Measurements from ENCODE around the gene PAK2.

PAK2 gene

DNA sequence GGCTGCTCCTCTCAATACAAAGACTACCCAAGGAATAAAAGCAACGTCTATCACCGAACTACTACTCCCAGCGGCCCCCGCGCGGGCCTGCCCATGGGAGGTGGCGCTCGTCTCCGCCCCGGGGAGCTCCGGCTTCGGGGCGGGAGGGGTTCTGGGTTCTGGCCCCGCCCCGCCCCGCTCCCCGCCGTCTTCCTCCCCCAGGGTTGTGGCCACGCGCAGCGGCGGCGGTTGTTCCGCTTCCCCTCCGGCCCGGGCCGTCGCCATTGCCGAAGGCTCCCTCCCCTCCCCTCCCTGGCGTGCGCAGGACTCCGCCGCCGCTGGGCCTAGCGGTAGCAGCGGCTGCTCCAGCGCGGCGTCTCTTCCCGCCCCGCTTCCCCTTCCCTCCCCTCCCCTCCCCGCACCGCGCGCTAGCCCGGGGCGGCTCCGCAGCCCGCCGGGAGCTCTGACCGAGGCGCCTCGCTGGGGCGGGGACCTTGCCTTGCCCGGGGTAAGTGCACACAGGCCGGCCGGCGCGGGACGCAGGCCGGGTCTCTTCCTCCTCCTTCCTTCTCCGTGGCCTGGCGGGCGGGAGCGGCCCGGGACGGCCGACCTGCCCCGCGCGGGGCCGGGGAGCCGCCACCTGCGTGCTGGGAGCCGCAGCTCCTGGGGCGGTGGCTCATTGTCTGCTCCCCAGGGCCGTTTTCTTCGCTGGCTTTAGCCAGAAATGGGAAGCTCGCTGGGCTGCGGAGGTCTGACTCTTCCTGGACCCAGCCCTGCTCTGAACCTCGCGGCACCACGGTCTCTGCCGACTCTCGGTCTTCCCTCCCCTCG, at the start of gene PAK2:
Gene PAK2, plus strand, starts transcription at position 187 of the 810 bp plus-strand sequence. CDS start 42,790 bp downstream, outside the sequence.
- peak; percentile 42 for DNase-seq (ENCODE audit: low read depth, low spot score)
- TF ChIP-seq POLR2AphosphoS5 (IDR thresholded peaks at IDR 0.05; ENCODE audit: borderline replicate concordance, low read depth, low read length) (peak; percentile 85), EZH2 (IDR thresholded peaks at IDR 0.05) (no peak), FOXP2 (optimal IDR thresholded peaks at IDR 0.05; ENCODE audit: control extremely low read depth, extremely low read length, insufficient read depth) (peak; percentile 58)

DNA sequence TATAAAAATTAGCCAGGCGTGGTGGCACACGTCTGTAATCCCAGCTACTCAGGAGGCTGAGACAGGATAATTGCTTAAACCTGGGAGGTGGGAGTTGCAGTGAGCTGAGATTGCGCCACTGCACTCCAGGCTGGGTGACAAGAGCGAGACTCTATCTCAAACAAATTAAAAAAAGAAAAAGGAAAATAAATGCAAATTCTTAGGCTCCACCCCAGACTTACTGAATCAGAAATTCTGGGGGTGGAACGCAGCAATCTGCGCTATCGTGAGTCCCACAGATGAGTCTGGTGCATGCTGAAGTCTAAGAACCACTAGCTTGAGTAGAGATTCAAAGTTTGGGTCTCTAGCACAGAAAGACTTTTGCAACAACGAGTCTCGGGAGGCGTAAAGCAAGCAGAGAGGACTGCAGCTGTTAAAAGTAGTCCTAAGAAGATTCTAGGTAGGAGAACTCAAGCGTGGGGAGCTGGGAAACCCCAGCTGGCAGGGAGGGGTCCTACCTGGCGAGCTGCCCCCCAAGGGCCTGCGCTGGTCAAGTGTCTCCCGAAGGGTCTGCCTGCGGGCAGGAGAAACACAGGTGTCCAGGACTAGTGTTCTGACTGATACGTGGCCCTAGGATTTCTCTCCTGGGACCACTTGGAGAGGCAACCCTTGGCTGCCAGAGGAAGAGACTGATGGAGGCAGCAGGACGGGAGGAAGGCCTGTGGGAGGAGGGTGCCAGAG, 49.6 kb upstream of the PAK2 start:
- H3K4me3 ChIP-seq, result no peak overlapping the region
- TF ChIP-seq FOXP2 (optimal IDR thresholded peaks at IDR 0.05; ENCODE audit: control extremely low read depth, extremely low read length, insufficient read depth) (no peak), EZH2 (IDR thresholded peaks at IDR 0.05) (no peak), POLR2AphosphoS5 (IDR thresholded peaks at IDR 0.05; ENCODE audit: borderline replicate concordance, low read depth, low read length) (no peak)
- no peaks in the 10 kb centered on the region for H3K36me3 ChIP-seq (ENCODE audit: insufficient read depth, low read length)
- H3K9me3 ChIP-seq (ENCODE audit: low read depth, low read length), result no peaks in the 10 kb centered on the region
- no peak for DNase-seq (ENCODE audit: low read depth, low spot score)
- no peak overlapping the region for H3K27ac ChIP-seq
- H3K9ac ChIP-seq (ENCODE audit: insufficient read length), result no peak overlapping the region

More for the DNA sequence above, at the start of gene PAK2:
- H3K9me3 ChIP-seq (ENCODE audit: low read depth, low read length), result peaks cover 2% of the 10 kb centered on the region; the same call in 1 of the 2 replicates
- peak within 1 kb of the TSS; percentile 88 for H3K4me3 ChIP-seq
- H3K36me3 ChIP-seq (ENCODE audit: insufficient read depth, low read length), result peaks cover 22% of the 10 kb centered on the region
- peak within 1 kb of the TSS; percentile 80 for H3K27ac ChIP-seq
- H3K9ac ChIP-seq (ENCODE audit: insufficient read length), result peak within 1 kb of the TSS; percentile 88

DNA sequence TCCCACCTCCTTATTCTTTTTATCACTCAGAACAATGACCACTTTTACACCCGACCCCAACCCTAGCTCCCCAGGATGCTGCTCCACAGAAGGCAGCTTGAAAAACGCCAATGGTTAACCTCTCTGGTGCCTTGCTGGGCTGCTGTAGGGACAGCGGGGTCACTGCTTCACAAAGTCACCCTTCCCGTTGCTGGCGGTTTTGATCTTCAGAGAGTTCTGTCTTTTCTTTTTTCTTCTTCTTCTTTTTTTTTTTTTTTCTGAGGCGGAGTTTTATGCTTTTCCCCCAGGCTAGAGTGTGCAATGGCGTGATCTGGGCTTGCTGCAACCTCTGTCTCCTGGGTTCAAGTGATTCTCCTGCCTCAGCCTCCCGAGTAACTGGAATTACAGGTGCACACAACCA, 48.3 kb upstream of the PAK2 start:
- no peak for DNase-seq (ENCODE audit: low read depth, low spot score)

DNA sequence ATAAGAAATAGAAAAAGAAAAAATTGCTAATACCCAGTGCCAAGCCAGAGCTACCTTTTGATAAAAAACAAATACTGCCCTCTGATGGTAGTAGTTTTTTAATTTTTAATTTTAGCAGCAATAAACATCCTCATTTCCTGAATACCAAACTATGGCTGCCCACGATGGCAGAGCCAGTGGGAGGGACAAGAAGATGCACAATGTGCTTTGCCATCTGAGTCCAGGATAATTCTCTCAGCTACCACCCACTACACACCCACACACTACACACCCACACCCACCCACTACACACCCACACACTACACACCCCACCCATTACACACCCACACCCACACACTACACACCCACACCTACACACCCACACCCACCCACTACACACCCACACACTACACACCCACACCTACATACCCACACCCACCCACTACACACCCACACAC, 45.4 kb upstream of the PAK2 start:
- H3K27ac ChIP-seq, result no peak overlapping the region
- no peaks in the 10 kb centered on the region for H3K36me3 ChIP-seq (ENCODE audit: insufficient read depth, low read length)
- no peak overlapping the region for H3K9ac ChIP-seq (ENCODE audit: insufficient read length)
- TF ChIP-seq EZH2 (IDR thresholded peaks at IDR 0.05) (no peak), FOXP2 (optimal IDR thresholded peaks at IDR 0.05; ENCODE audit: control extremely low read depth, extremely low read length, insufficient read depth) (no peak), POLR2AphosphoS5 (IDR thresholded peaks at IDR 0.05; ENCODE audit: borderline replicate concordance, low read depth, low read length) (no peak)
- DNase-seq (ENCODE audit: low read depth, low spot score), result no peak
- no peak overlapping the region for H3K4me3 ChIP-seq
- no peaks in the 10 kb centered on the region for H3K9me3 ChIP-seq (ENCODE audit: low read depth, low read length)

More for the DNA sequence above, 48.3 kb upstream of the PAK2 start:
- Histone ChIP-seq H3K36me3 (ENCODE audit: insufficient read depth, low read length) (no peaks in the 10 kb centered on the region), H3K9ac (ENCODE audit: insufficient read length) (no peak overlapping the region), H3K4me3 (no peak overlapping the region), H3K9me3 (ENCODE audit: low read depth, low read length) (no peaks in the 10 kb centered on the region), H3K27ac (no peak overlapping the region)
- TF ChIP-seq EZH2 (IDR thresholded peaks at IDR 0.05), result no peak
- TF ChIP-seq FOXP2 (optimal IDR thresholded peaks at IDR 0.05; ENCODE audit: control extremely low read depth, extremely low read length, insufficient read depth), result no peak
- TF ChIP-seq POLR2AphosphoS5 (IDR thresholded peaks at IDR 0.05; ENCODE audit: borderline replicate concordance, low read depth, low read length), result no peak

DNA sequence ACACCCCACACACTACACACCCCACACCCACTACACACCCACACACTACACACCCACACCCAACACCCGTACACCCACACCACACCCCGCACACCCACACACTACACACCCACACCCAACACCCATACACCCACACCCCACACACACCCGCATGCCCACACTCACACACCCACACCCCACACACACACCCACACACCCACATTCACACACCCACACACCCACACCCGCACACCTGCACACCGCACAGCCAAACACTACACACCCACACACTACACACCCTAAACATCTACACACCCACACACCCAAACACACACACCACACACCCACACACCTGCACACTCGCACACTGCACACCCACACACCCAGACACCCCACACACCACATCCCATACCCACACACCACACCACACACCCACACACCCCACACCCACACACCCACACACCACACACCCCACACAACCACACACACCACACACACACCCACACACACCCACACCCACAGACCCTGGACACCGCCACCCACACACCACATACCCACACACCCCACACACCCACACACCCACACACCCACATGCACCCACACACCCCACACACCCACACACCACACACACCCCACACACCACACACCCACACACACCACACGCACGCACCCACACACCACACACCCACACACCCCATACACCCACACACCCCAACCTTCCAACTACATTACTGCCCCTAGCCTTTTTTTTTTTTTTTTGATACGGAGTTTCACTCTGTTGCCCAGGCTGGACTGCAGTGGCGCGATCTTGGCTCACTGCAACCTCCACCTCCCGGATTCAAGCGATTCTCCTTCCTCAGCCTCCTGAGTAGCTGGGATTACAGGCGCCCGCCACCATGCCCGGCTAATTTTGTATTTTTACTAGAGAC, 44.5 kb upstream of the PAK2 start:
- Histone ChIP-seq H3K27ac (no peak overlapping the region), H3K9me3 (ENCODE audit: low read depth, low read length) (no peaks in the 10 kb centered on the region), H3K36me3 (ENCODE audit: insufficient read depth, low read length) (no peaks in the 10 kb centered on the region), H3K4me3 (no peak overlapping the region), H3K9ac (ENCODE audit: insufficient read length) (no peak overlapping the region)
- DNase-seq (ENCODE audit: low read depth, low spot score), result no peak
- TF ChIP-seq EZH2 (IDR thresholded peaks at IDR 0.05) (no peak), POLR2AphosphoS5 (IDR thresholded peaks at IDR 0.05; ENCODE audit: borderline replicate concordance, low read depth, low read length) (no peak), FOXP2 (optimal IDR thresholded peaks at IDR 0.05; ENCODE audit: control extremely low read depth, extremely low read length, insufficient read depth) (no peak)

DNA sequence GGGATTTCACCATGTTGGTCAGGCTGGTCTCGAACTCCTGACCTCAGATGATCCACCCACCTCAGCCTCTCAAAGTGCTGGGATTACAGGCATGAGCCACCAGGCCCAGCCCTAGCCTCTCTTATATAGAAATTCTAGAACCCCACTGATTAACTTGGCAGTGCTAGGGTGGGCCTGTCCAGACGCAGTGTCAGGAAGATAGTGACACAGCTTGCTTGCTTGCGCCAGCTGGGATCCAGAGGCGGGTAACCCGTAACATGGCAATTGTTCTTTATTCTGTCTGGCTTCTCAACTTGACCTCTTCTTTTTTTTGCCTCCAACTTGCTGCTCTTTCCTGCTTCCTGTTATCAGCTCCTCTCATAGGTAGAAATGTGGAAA, 43.8 kb upstream of the PAK2 start:
- no peak overlapping the region for H3K27ac ChIP-seq
- H3K9me3 ChIP-seq (ENCODE audit: low read depth, low read length), result no peaks in the 10 kb centered on the region
- no peaks in the 10 kb centered on the region for H3K36me3 ChIP-seq (ENCODE audit: insufficient read depth, low read length)
- no peak overlapping the region for H3K9ac ChIP-seq (ENCODE audit: insufficient read length)
- H3K4me3 ChIP-seq, result no peak overlapping the region
- DNase-seq (ENCODE audit: low read depth, low spot score), result no peak
- TF ChIP-seq FOXP2 (optimal IDR thresholded peaks at IDR 0.05; ENCODE audit: control extremely low read depth, extremely low read length, insufficient read depth) (no peak), EZH2 (IDR thresholded peaks at IDR 0.05) (no peak), POLR2AphosphoS5 (IDR thresholded peaks at IDR 0.05; ENCODE audit: borderline replicate concordance, low read depth, low read length) (no peak)

DNA sequence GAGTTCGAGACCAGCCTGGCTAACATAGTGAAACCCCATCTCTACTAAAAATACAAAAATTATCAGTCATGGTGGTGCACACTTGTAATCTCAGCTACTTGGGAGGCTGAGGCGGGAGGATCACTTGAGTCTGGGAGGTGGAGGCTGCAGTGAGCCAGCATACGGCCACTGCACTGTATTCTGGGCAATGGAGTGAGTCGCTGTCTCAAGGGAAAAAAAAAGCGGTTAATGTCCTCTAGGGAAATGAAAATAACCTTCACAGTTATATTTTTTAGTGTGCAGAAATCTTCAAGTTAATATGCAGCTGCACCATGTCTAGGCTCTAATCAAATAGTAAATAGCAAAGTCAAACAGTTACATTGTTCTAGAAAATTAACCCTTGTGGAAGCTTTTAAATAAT, 42.4 kb upstream of the PAK2 start:
- Histone ChIP-seq H3K9ac (ENCODE audit: insufficient read length) (no peak overlapping the region), H3K27ac (no peak overlapping the region), H3K4me3 (no peak overlapping the region), H3K36me3 (ENCODE audit: insufficient read depth, low read length) (no peaks in the 10 kb centered on the region), H3K9me3 (ENCODE audit: low read depth, low read length) (no peaks in the 10 kb centered on the region)
- DNase-seq (ENCODE audit: low read depth, low spot score), result no peak
- TF ChIP-seq FOXP2 (optimal IDR thresholded peaks at IDR 0.05; ENCODE audit: control extremely low read depth, extremely low read length, insufficient read depth) (no peak), EZH2 (IDR thresholded peaks at IDR 0.05) (no peak), POLR2AphosphoS5 (IDR thresholded peaks at IDR 0.05; ENCODE audit: borderline replicate concordance, low read depth, low read length) (no peak)
